ENCODE data around the gene NGEF. TPM values are rescaled to one million over a fixed set of nuclear protein-coding genes. Genes with fewer than 3 reads are reported as not detected.
"Not testable (repeated sequence)": the region's sequence is repeated elsewhere in the genome, so short reads cannot be mapped to it uniquely, and the experiment has no call there.

The NGEF gene
- total and polyA plus RNA-seq, 12 donors, result 10.1 to 467 (median 46.1) TPM

- peaks cover 8% of the 10 kb centered on the region for H3K27me3 ChIP-seq
These were observed 93.9 kb downstream of the NGEF start for GRCh38 chr2:232919141-232919540.

GRCh38 chr2:232913903-232914302 lies 99.2 kb downstream of the NGEF start:
- intact Hi-C loops (cut with DNase I), result no loop called here
- Histone ChIP-seq H3K27me3 (peaks cover 8% of the 10 kb centered on the region), H3K27ac (no peak overlapping the region), H3K36me3 (replicated peaks in 1 of 2) (no peaks in the 10 kb centered on the region), H3K4me1 (replicated peaks in 1 of 2) (no peaks in the 10 kb centered on the region), H3K4me3 (no peak overlapping the region), H3K9me3 (replicated peaks in 1 of 3) (no peaks in the 10 kb centered on the region)
- TF ChIP-seq CTCF (IDR thresholded peaks at IDR 0.05), result no peak
- no peak for TF ChIP-seq POLR2A (IDR thresholded peaks at IDR 0.05)
- DNase-seq, result no peak
- WGBS, 4 donors, result 70 to 82% (median 76%) methylated on average over 2 of the region's 2 CpGs

More at GRCh38 chr2:232919141-232919540, 93.9 kb downstream of the NGEF start:
- DNase-seq, result peak in 1 of 7 donors; percentile 6
- no peaks in the 10 kb centered on the region for H3K4me1 ChIP-seq (replicated peaks in 1 of 2)
- no peak overlapping the region for H3K4me3 ChIP-seq
- no peaks in the 10 kb centered on the region for H3K36me3 ChIP-seq (replicated peaks in 1 of 2)
- H3K27ac ChIP-seq, result no peak overlapping the region
- no peaks in the 10 kb centered on the region for H3K9me3 ChIP-seq (replicated peaks in 1 of 3)
- 91 to 98% (median 93%) methylated on average over 6 of the region's 6 CpGs for WGBS, 4 donors
- intact Hi-C loops (cut with DNase I), result no loop called here
- TF ChIP-seq POLR2A (IDR thresholded peaks at IDR 0.05) (no peak), CTCF (IDR thresholded peaks at IDR 0.05) (no peak)

- DNase-seq, result no peak
- H3K27ac ChIP-seq, result no peak overlapping the region
- H3K4me3 ChIP-seq, result no peak overlapping the region
- H3K36me3 ChIP-seq (replicated peaks in 1 of 2), result no peaks in the 10 kb centered on the region
- TF ChIP-seq CTCF (IDR thresholded peaks at IDR 0.05), result no peak
- TF ChIP-seq POLR2A (IDR thresholded peaks at IDR 0.05), result no peak
- intact Hi-C loops (cut with DNase I), result no loop called here
- 53 to 64% (median 63%) methylated on average over 1 of the region's 1 CpG for WGBS, 4 donors
- no peaks in the 10 kb centered on the region for H3K9me3 ChIP-seq (replicated peaks in 1 of 3)
- no peaks in the 10 kb centered on the region for H3K4me1 ChIP-seq (replicated peaks in 1 of 2)
- no peaks in the 10 kb centered on the region for H3K27me3 ChIP-seq
These were observed 101.3 kb downstream of the NGEF start for GRCh38 chr2:232911712-232912277.

GRCh38 chr2:232910376-232910775 lies 102.7 kb downstream of the NGEF start:
- Histone ChIP-seq H3K36me3 (replicated peaks in 1 of 2) (no peaks in the 10 kb centered on the region), H3K4me3 (no peak overlapping the region), H3K27ac (no peak overlapping the region), H3K27me3 (no peaks in the 10 kb centered on the region), H3K9me3 (replicated peaks in 1 of 3) (no peaks in the 10 kb centered on the region), H3K4me1 (replicated peaks in 1 of 2) (no peaks in the 10 kb centered on the region)
- intact Hi-C loops (cut with DNase I), result no loop called here
- 95 to 100% (median 96%) methylated on average over 4 to 6 of the region's 6 CpGs for WGBS, 4 donors
- no peak for DNase-seq
- TF ChIP-seq POLR2A (IDR thresholded peaks at IDR 0.05), result no peak

GRCh38 chr2:232908695-232909094 lies 104.4 kb downstream of the NGEF start:
- Histone ChIP-seq H3K4me3 (no peak overlapping the region), H3K27me3 (no peaks in the 10 kb centered on the region), H3K36me3 (replicated peaks in 1 of 2) (no peaks in the 10 kb centered on the region), H3K27ac (no peak overlapping the region), H3K9me3 (replicated peaks in 1 of 3) (no peaks in the 10 kb centered on the region), H3K4me1 (replicated peaks in 1 of 2) (no peaks in the 10 kb centered on the region)
- intact Hi-C loops (cut with DNase I), result no loop called here
- no peak for DNase-seq
- WGBS, 4 donors, result 55 to 65% (median 61%) methylated on average over 6 of the region's 6 CpGs
- TF ChIP-seq CTCF (IDR thresholded peaks at IDR 0.05) (no peak), POLR2A (IDR thresholded peaks at IDR 0.05) (no peak)

- H3K36me3 ChIP-seq (replicated peaks in 1 of 2); H3K9me3 ChIP-seq (replicated peaks in 1 of 3); H3K27me3 ChIP-seq; H3K27ac ChIP-seq; H3K4me1 ChIP-seq (replicated peaks in 1 of 2); intact Hi-C loops (cut with DNase I); H3K4me3 ChIP-seq: not testable (repeated sequence)
- WGBS, 4 donors, result 92 to 96% (median 94%) methylated on average over 9 of the region's 9 CpGs
- peak in 1 of 7 donors; percentile 4 for DNase-seq
These were observed 105.4 kb downstream of the NGEF start for GRCh38 chr2:232907718-232908085.

- H3K4me3 ChIP-seq; H3K4me1 ChIP-seq (replicated peaks in 1 of 2); H3K27ac ChIP-seq; H3K36me3 ChIP-seq (replicated peaks in 1 of 2); intact Hi-C loops (cut with DNase I); H3K9me3 ChIP-seq (replicated peaks in 1 of 3); H3K27me3 ChIP-seq: not testable (repeated sequence)
- 54 to 71% (median 65%) methylated on average over 6 to 10 of the region's 10 CpGs for WGBS, 4 donors
- DNase-seq, result peak in 1 of 7 donors; percentile 2
These were observed 106.0 kb downstream of the NGEF start for GRCh38 chr2:232906867-232907717.

Data from adrenal gland (tissue), 12 donors.